ENCODE measurements around the gene CHMP3.
"Not testable (repeated sequence)": the region's sequence is repeated elsewhere in the genome, so short reads cannot be mapped to it uniquely, and the experiment has no call there.

CHMP3 gene

GRCh38 chr2:86499326-86499725 lies 63.9 kb downstream of the CHMP3 start:
- Histone ChIP-seq H3K9me3 (no peaks in the 10 kb centered on the region), H3K27me3 (no peaks in the 10 kb centered on the region), H3K4me3 (ENCODE audit: low read depth, low read length) (no peak overlapping the region), H3K4me1 (no peaks in the 10 kb centered on the region), H3K36me3 (no peaks in the 10 kb centered on the region)
- TF ChIP-seq, protein P1, sequence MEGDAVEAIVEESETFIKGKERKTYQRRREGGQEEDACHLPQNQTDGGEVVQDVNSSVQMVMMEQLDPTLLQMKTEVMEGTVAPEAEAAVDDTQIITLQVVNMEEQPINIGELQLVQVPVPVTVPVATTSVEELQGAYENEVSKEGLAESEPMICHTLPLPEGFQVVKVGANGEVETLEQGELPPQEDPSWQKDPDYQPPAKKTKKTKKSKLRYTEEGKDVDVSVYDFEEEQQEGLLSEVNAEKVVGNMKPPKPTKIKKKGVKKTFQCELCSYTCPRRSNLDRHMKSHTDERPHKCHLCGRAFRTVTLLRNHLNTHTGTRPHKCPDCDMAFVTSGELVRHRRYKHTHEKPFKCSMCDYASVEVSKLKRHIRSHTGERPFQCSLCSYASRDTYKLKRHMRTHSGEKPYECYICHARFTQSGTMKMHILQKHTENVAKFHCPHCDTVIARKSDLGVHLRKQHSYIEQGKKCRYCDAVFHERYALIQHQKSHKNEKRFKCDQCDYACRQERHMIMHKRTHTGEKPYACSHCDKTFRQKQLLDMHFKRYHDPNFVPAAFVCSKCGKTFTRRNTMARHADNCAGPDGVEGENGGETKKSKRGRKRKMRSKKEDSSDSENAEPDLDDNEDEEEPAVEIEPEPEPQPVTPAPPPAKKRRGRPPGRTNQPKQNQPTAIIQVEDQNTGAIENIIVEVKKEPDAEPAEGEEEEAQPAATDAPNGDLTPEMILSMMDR (IDR thresholded peaks at IDR 0.05; ENCODE audit: low read depth, low read length), result no peak
- DNase-seq, result no peak

DNA sequence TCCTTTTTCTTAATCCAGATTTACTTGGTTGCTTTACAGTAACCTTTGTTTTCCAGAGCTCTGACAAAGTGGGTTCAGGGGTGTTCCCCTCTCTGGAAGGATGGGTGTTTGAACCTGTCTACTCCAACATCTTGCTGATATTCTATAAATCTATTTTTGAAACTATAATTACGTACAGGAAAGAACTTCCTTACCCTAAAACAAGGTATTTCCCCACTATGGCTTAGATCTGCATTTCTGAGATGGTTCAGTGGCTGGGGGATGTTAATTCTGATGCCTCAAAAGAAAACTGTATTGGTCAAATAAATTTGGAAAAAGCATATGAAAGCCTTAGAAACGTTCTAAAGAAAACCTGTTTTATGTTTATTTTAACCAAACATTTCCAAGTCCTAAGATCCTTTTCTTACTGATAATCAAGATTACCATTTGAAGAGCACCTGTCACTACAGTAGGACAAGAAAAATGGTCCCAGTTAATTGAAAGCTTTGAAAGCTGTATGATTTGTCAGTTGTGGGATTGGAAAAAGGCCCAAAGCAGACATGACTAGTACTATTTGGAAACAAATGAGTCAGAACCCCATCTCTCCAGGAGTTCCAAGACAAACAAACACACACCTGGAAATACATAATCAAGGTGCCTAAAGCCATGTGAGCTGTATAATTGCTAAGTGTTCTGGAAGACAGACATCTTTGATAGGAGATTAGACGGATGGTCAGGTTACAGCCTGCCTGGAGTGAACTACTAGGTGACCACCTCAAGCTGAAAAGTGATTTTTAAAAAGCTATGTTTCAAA lies 64.6 kb downstream of the CHMP3 start:
- H3K9me3 ChIP-seq, result no peaks in the 10 kb centered on the region
- H3K27me3 ChIP-seq, result no peaks in the 10 kb centered on the region
- H3K36me3 ChIP-seq, result no peaks in the 10 kb centered on the region
- H3K4me3 ChIP-seq (ENCODE audit: low read depth, low read length), result no peak overlapping the region
- TF ChIP-seq, protein P1 (IDR thresholded peaks at IDR 0.05; ENCODE audit: low read depth, low read length), result no peak
- no peaks in the 10 kb centered on the region for H3K4me1 ChIP-seq
- no peak for DNase-seq

GRCh38 chr2:86496391-86496790 lies 66.9 kb downstream of the CHMP3 start:
- not testable (repeated sequence) for H3K36me3 ChIP-seq; H3K4me1 ChIP-seq; H3K4me3 ChIP-seq (ENCODE audit: low read depth, low read length); H3K27me3 ChIP-seq; DNase-seq; H3K9me3 ChIP-seq

GRCh38 chr2:86492048-86492453 lies 71.2 kb downstream of the CHMP3 start:
- Histone ChIP-seq H3K27me3 (no peaks in the 10 kb centered on the region), H3K9me3 (no peaks in the 10 kb centered on the region), H3K4me3 (ENCODE audit: low read depth, low read length) (no peak overlapping the region), H3K4me1 (no peaks in the 10 kb centered on the region), H3K36me3 (peaks cover 17% of the 10 kb centered on the region)
- TF ChIP-seq, protein P1 (IDR thresholded peaks at IDR 0.05; ENCODE audit: low read depth, low read length), result no peak
- DNase-seq, result no peak

DNA sequence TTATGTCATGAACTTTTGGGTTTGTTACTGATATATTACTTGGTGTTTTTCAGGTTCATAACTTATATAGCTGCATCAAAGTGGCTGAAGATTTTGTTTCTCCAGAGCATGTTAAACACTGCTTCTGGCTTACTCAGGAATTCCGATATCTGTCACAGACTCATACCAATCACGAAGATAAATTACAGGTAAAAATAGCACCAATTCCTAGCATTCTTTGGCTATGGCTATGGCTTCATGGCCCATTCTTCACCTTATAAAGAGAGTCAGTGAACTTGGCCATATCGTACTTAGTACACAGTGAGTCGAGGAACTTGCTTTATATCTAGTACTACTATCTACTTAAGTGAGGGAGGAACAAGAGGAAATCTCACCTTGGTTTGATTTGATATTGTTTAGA lies 72.2 kb downstream of the CHMP3 start:
- Histone ChIP-seq H3K9me3 (no peaks in the 10 kb centered on the region), H3K4me3 (ENCODE audit: low read depth, low read length) (no peak overlapping the region), H3K36me3 (peaks cover 17% of the 10 kb centered on the region), H3K27me3 (no peaks in the 10 kb centered on the region), H3K4me1 (no peaks in the 10 kb centered on the region)
- no peak for DNase-seq
- TF ChIP-seq, protein P1 (IDR thresholded peaks at IDR 0.05; ENCODE audit: low read depth, low read length), result no peak

DNA sequence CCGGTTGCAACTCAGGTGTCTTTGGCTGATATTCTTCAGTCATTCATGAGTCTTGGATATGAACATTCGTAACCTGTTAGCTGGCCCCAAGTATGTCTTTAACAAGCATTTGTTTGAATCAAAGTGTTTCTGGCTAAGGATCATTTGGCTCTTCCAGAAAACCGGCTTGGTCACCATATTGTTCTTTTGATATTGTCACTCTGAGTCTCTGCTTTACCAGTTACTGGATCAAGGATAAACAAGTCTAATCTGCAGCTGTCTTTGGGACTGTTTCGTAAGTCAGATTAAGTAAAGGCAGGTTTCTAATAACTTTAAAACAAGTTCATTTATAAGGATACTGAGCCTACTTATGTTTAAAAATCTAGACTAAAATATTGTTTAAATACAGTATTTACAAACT lies 73.0 kb downstream of the CHMP3 start:
- H3K36me3 ChIP-seq, result peaks cover 17% of the 10 kb centered on the region

More for the DNA sequence above, 73.0 kb downstream of the CHMP3 start:
- H3K9me3 ChIP-seq, result no peaks in the 10 kb centered on the region
- H3K27me3 ChIP-seq, result no peaks in the 10 kb centered on the region
- no peak overlapping the region for H3K4me3 ChIP-seq (ENCODE audit: low read depth, low read length)
- TF ChIP-seq, protein P1 (IDR thresholded peaks at IDR 0.05; ENCODE audit: low read depth, low read length), result no peak
- no peaks in the 10 kb centered on the region for H3K4me1 ChIP-seq
- no peak for DNase-seq

Measured in BE2C (cell line).